ENCODE results near the gene TRIM14.

GRCh38 chr9:98127226-98127625 lies 8.2 kb upstream of the TRIM14 start:
- no peak for TF ChIP-seq CTCF (conservative IDR thresholded peaks at IDR 0.05)
- TF ChIP-seq EZH2 (IDR thresholded peaks at IDR 0.05; ENCODE audit: low read depth): no peak
